Hepatocyte (in vitro differentiated cells): ENCODE data around the gene MT1F. TPM values are rescaled to one million over a fixed set of nuclear protein-coding genes. Genes with fewer than 3 reads are reported as not detected.
"Not testable (repeated sequence)": the region's sequence is repeated elsewhere in the genome, so short reads cannot be mapped to it uniquely, and the experiment has no call there.

Experiments used
- DNase-seq: peaks from one replicate; pipeline ENCODE4 v3.0.0-alpha.2; 2016; ENCODE audit warnings: low spot score
- H2AFZ ChIP-seq: fragments of 200-600 bp; sonication (generic); 2 replicates; pipeline ENCODE4 v1.6.0; 2016; ENCODE audit warnings: antibody characterized with exemption, mild to moderate bottlenecking
- H3K27ac ChIP-seq: fragments of 200-600 bp; sonication (generic); 2 replicates; pipeline ENCODE4 v1.5.1; 2016; ENCODE audit warnings: mild to moderate bottlenecking
- H3K27me3 ChIP-seq: fragments of 200-600 bp; sonication (generic); 2 replicates; pipeline ENCODE4 v1.6.1; 2016
- H3K36me3 ChIP-seq: fragments of 200-600 bp; sonication (generic); replicated peaks from 2 replicates; pipeline ENCODE4 v1.5.1; 2016; ENCODE audit warnings: low read depth; ENCODE audit not compliant: insufficient read depth
- H3K4me1 ChIP-seq: fragments of 200-600 bp; sonication (generic); 2 replicates; pipeline ENCODE4 v1.5.1; 2016; ENCODE audit warnings: mild to moderate bottlenecking, moderate library complexity; ENCODE audit not compliant: insufficient read depth
- H3K4me2 ChIP-seq: fragments of 200-600 bp; sonication (generic); 2 replicates; pipeline ENCODE4 v1.6.0; 2016
- H3K4me3 ChIP-seq: fragments of 200-600 bp; sonication (generic); 2 replicates; pipeline ENCODE4 v1.5.1; 2016; ENCODE audit warnings: mild to moderate bottlenecking
- H3K79me2 ChIP-seq: fragments of 200-600 bp; sonication (generic); 2 replicates; pipeline ENCODE4 v1.6.0; 2017; ENCODE audit warnings: mild to moderate bottlenecking
- H3K9me2 ChIP-seq: fragments of 200-600 bp; sonication (generic); replicated peaks from 2 replicates; pipeline ENCODE4 v1.6.0; 2017; ENCODE audit warnings: mild to moderate bottlenecking; ENCODE audit not compliant: insufficient read depth
- H3K9me3 ChIP-seq: fragments of 200-600 bp; sonication (generic); 2 replicates; pipeline ENCODE4 v1.5.1; 2016; ENCODE audit warnings: low read depth, mild to moderate bottlenecking
- H4K20me1 ChIP-seq: fragments of 200-600 bp; sonication (generic); 2 replicates; pipeline ENCODE4 v1.6.0; 2016; ENCODE audit warnings: mild to moderate bottlenecking; ENCODE audit not compliant: insufficient read depth, poor library complexity, severe bottlenecking
- EZH2 ChIP-seq: fragments of 200-600 bp; sonication (generic); IDR thresholded peaks from 2 replicates; pipeline ENCODE4 v1.6.1; 2016; ENCODE audit warnings: antibody characterized with exemption, mild to moderate bottlenecking, borderline replicate concordance
- EZH2phosphoT487 ChIP-seq: fragments of 200-600 bp; sonication (generic); IDR thresholded peaks from one replicate; pipeline ENCODE4 v1.6.1; 2018; ENCODE audit warnings: antibody characterized with exemption, mild to moderate bottlenecking, low read depth, moderate library complexity; ENCODE audit not compliant: unreplicated experiment, severe bottlenecking
- WGBS: methylation state at CpG from one replicate; pipeline ENCODE4 v1.1.6; 2016; ENCODE audit warnings: low lambda C conversion rate; ENCODE audit errors: missing lambda C conversion rate; 5-methylcytosine and 5-hydroxymethylcytosine counted together
- polyA plus RNA-seq: library from polyadenylated mRNA; unstranded; fragments of >200 nt; fragmentation: Nextera tagmentation; extraction: Ambion mirVana; gene quantifications from 2 replicates; pipeline ENCODE4 v1.2.1, GENCODE V29; 2016
- total RNA-seq: library from RNA; depleted of rRNA; stranded (reverse); fragments of >200 nt; gene quantifications from 2 replicates; pipeline ENCODE4 v1.2.3, GENCODE V29; 2014
- TF ChIP-seq, protein P1 (sequence below): fragments of 200-600 bp; sonication (generic); IDR thresholded peaks from 2 replicates; pipeline ENCODE4 v1.5.1; 2016; ENCODE audit warnings: antibody characterized with exemption, mild to moderate bottlenecking; ENCODE audit not compliant: poor library complexity

Gene MT1F
- total and polyA plus RNA-seq, 2 experiments from 2014 or later = 7.1 to 11.8 TPM

DNA sequence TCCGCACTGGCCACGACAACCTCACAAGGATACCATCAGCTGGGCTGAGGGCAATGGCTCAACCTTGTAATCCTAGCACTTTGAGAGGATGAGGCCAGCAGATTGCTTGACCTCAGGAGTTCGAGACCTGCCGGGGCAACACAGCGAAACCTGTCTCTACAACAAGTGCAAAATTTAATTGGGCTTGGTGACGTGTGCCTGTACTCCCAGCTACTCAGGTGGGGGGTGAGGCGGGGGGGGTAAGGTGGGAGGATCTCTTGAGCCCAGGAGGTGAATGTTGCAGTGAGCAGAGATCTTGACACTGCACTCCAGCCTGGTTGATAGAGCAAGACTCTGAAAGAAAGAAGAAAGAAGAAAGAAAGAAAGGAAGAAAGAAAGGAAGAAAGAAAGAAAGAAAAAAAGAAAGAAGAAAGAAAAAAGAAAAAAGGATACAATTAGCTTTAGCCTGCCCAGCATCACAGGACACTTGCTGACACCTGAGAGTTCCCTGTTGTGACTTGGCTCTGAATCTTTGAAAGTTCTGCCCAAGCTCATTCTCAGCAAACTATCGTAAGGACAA, 37.3 kb upstream of the MT1F start:
- Histone ChIP-seq H4K20me1 (no peaks in the 10 kb centered on the region), H2AFZ (no peak overlapping the region), H3K79me2 (no peaks in the 10 kb centered on the region), H3K27ac (no peak overlapping the region), H3K4me2 (no peak overlapping the region), H3K9me3 (no peaks in the 10 kb centered on the region), H3K36me3 (no peaks in the 10 kb centered on the region), H3K27me3 (peaks cover 55% of the 10 kb centered on the region), H3K4me3 (no peak overlapping the region), H3K9me2 (no peaks in the 10 kb centered on the region), H3K4me1 (no peaks in the 10 kb centered on the region)
- WGBS = 76% methylated on average over 8 of the region's 8 CpGs
- TF ChIP-seq EZH2phosphoT487 (no peak), EZH2 (no peak)
- TF ChIP-seq, protein P1, sequence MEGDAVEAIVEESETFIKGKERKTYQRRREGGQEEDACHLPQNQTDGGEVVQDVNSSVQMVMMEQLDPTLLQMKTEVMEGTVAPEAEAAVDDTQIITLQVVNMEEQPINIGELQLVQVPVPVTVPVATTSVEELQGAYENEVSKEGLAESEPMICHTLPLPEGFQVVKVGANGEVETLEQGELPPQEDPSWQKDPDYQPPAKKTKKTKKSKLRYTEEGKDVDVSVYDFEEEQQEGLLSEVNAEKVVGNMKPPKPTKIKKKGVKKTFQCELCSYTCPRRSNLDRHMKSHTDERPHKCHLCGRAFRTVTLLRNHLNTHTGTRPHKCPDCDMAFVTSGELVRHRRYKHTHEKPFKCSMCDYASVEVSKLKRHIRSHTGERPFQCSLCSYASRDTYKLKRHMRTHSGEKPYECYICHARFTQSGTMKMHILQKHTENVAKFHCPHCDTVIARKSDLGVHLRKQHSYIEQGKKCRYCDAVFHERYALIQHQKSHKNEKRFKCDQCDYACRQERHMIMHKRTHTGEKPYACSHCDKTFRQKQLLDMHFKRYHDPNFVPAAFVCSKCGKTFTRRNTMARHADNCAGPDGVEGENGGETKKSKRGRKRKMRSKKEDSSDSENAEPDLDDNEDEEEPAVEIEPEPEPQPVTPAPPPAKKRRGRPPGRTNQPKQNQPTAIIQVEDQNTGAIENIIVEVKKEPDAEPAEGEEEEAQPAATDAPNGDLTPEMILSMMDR = no peak
- DNase-seq = no peak

DNA sequence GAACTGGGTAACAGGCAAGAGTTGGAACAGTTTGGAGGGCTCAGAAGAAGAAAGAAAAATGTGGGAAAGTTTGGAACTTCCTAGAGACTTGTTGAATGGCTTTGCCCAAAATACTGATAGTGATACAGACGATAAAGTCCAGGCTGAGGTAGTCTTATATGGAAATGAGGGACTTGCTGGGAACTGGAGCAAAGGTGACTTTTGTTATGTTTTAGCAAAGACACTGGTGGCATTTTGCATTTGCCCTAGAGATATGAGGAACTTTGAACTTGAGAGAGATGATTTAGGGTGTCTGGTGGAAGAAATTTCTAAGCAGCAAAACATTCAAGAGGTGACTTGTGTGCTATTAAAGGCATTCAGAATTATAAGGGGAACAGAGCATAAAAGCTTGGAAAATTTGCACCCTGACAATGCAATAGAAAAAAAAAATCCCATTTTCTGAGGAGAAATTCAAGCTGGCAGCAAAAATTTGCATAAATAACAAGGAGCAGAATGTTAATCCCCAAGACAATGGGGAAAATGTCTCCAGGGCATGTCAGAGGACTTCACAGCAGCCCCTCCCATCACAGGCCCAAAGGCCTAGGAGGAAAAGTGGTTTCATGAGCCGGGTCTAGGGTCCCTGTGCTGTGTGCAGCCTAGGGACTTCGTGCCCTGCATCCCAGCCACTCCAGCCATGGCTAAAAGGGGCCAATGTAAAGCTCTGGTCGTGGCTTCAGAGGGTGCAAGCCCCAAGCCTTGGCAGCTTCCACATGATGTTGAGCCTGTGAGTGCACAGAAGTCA, 35.9 kb upstream of the MT1F start:
- H3K9me3 ChIP-seq, H3K27ac ChIP-seq, H3K4me2 ChIP-seq, DNase-seq, H3K79me2 ChIP-seq, H4K20me1 ChIP-seq, H3K9me2 ChIP-seq, H3K36me3 ChIP-seq, H2AFZ ChIP-seq, H3K4me1 ChIP-seq, H3K4me3 ChIP-seq: not testable (repeated sequence)
- 53% methylated on average over 4 of the region's 4 CpGs for WGBS
- H3K27me3 ChIP-seq = peaks cover 59% of the 10 kb centered on the region

GRCh38 chr16:56623184-56623583, 34.6 kb upstream of the MT1F start:
- H2AFZ ChIP-seq, H3K79me2 ChIP-seq, H3K27ac ChIP-seq, DNase-seq, H3K36me3 ChIP-seq, H4K20me1 ChIP-seq, H3K4me2 ChIP-seq, H3K4me3 ChIP-seq, H3K9me2 ChIP-seq, H3K9me3 ChIP-seq, H3K4me1 ChIP-seq: not testable (repeated sequence)
- 92% methylated on average over 5 of the region's 5 CpGs for WGBS
- H3K27me3 ChIP-seq = peaks cover 48% of the 10 kb centered on the region

DNA sequence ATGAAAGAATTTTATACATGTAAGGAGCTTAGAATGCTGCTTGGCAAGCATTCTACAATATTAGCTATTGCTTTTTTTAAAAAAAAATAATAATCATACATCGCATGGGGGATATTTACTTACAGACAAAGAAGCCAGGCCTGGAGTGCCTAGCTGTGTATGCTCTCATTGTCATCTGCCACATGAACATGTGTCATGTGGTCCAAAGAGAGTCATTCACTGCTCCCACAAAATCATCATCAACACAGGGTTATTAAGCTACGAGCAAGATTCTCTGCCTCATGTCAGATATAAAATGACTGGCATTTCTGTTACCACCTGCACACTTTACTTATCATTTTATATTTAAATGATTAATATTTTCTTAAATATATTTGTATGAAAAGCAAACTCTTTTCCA, 34.1 kb upstream of the MT1F start:
- Histone ChIP-seq H2AFZ (no peak overlapping the region), H3K9me3 (no peaks in the 10 kb centered on the region), H3K4me2 (no peak overlapping the region), H3K36me3 (no peaks in the 10 kb centered on the region), H4K20me1 (no peaks in the 10 kb centered on the region), H3K4me1 (peaks cover 4% of the 10 kb centered on the region), H3K79me2 (no peaks in the 10 kb centered on the region), H3K9me2 (no peaks in the 10 kb centered on the region), H3K27ac (no peak overlapping the region), H3K4me3 (no peak overlapping the region), H3K27me3 (peaks cover 46% of the 10 kb centered on the region)
- 93% methylated on average over 2 of the region's 2 CpGs for WGBS
- TF ChIP-seq EZH2phosphoT487 (no peak), EZH2 (no peak)
- TF ChIP-seq, protein P1 = no peak
- DNase-seq = no peak
